Keratinocyte (primary cell): ENCODE results near the gene DNLZ. TPM values are rescaled to one million over a fixed set of nuclear protein-coding genes. Genes with fewer than 3 reads are reported as not detected.

Experiments used
- DNase-seq: peaks from one replicate; pipeline ENCODE4 v3.0.0-alpha.2; 2011; ENCODE audit warnings: low read depth, missing footprints, low spot score
- FAIRE-seq: peaks from 2 replicates; lab custom pipeline; 2011; peaks lifted over from hg19 to GRCh38; lab: Jason Lieb, UNC
- H2AFZ ChIP-seq: 2 replicates; pipeline ENCODE4 v1.6.0; 2012; ENCODE audit warnings: low read length, control low read depth, inconsistent platforms; ENCODE audit not compliant: control insufficient read depth
- H3K27ac ChIP-seq: 2 replicates; pipeline ENCODE4 v1.5.1; 2011; ENCODE audit warnings: low read length; ENCODE audit not compliant: control insufficient read depth, insufficient read depth
- H3K27me3 ChIP-seq: 3 replicates; pipeline ENCODE4 v1.6.0; 2011; ENCODE audit warnings: low read length; ENCODE audit not compliant: control insufficient read depth, insufficient read depth; ENCODE audit errors: extremely low read depth
- H3K36me3 ChIP-seq, 2 experiments: 2 replicates in 1 of 2; 3 replicates in 1 of 2; pipeline ENCODE4 v1.5.1; 2011; ENCODE audit warnings: low read length in 2 of 2, mild to moderate bottlenecking in 1 of 2; ENCODE audit not compliant: control insufficient read depth in 2 of 2, insufficient read depth in 2 of 2; ENCODE audit errors: extremely low read depth in 1 of 2
- H3K4me1 ChIP-seq: 3 replicates; pipeline ENCODE4 v1.5.1; 2011; ENCODE audit warnings: low read length; ENCODE audit not compliant: control insufficient read depth, insufficient read depth; ENCODE audit errors: extremely low read depth
- H3K4me2 ChIP-seq: 3 replicates; pipeline ENCODE4 v1.6.0; 2011; ENCODE audit warnings: low read depth, low read length; ENCODE audit not compliant: control insufficient read depth, insufficient read depth; ENCODE audit errors: extremely low read depth
- H3K4me3 ChIP-seq, 3 experiments: fragments of 200-600 bp in 1 of 3; sonication (generic) in 1 of 3; 2 replicates in 2 of 3; 3 replicates in 1 of 3; pipeline ENCODE4 v1.5.1; 2011 to 2016; ENCODE audit warnings: low read length in 3 of 3, mild to moderate bottlenecking in 3 of 3, control low read depth in 2 of 3, inconsistent platforms in 1 of 3, low read depth in 1 of 3, mixed read lengths in 1 of 3, mixed run types in 1 of 3, moderate library complexity in 1 of 3; ENCODE audit not compliant: control insufficient read depth in 2 of 3, insufficient read depth in 2 of 3; ENCODE audit errors: extremely low read depth in 1 of 3
- H3K79me2 ChIP-seq: 2 replicates; pipeline ENCODE4 v1.6.0; 2012; ENCODE audit warnings: low read length; ENCODE audit not compliant: control insufficient read depth, insufficient read depth
- H3K9ac ChIP-seq: 3 replicates; pipeline ENCODE4 v1.6.0; 2011; ENCODE audit warnings: low read length; ENCODE audit not compliant: control insufficient read depth, insufficient read depth; ENCODE audit errors: extremely low read depth
- H3K9me1 ChIP-seq: 3 replicates; pipeline ENCODE4 v1.6.0; 2011; ENCODE audit warnings: low read length; ENCODE audit not compliant: control insufficient read depth, insufficient read depth; ENCODE audit errors: extremely low read depth
- H3K9me3 ChIP-seq: 2 replicates; pipeline ENCODE4 v1.5.1; 2012; ENCODE audit warnings: low read depth, low read length; ENCODE audit not compliant: control insufficient read depth
- H4K20me1 ChIP-seq: 3 replicates; pipeline ENCODE4 v1.6.0; 2011; ENCODE audit warnings: low read length; ENCODE audit not compliant: control insufficient read depth, insufficient read depth; ENCODE audit errors: extremely low read depth
- EZH2 ChIP-seq: IDR thresholded peaks from one replicate; pipeline ENCODE4 v1.6.1; 2012; ENCODE audit warnings: inconsistent platforms, mild to moderate bottlenecking, low read length, moderate library complexity
- dilution Hi-C: fragments of 300-500 bp; cut with MboI; formaldehyde crosslinking; loops from one replicate; pipeline ENCODE4 v1.7.0; 2020; ENCODE audit warnings: low sequenced_read_pairs; ENCODE audit not compliant: extremely low pct_ligation_motif_present
- polyA plus RNA-seq, 5 experiments: library from polyadenylated mRNA; depleted of rRNA in 3 of 5; stranded (reverse) in 3 of 5; stranded (forward) in 1 of 5; unstranded in 1 of 5; fragments of >200 nt; gene quantifications; 1 replicate in 1 of 5; 2 replicates in 3 of 5; 3 replicates in 1 of 5; pipeline versions ENCODE4 v1.2.1 to v1.2.3, GENCODE V29; 2011 to 2012; ENCODE audit warnings: missing spikeins in 2 of 5, low read depth in 1 of 5, low replicate concordance in 1 of 5
- TF ChIP-seq, protein P1 (sequence below), 3 experiments: IDR thresholded peaks in 1 of 3; conservative IDR thresholded peaks in 1 of 3; optimal IDR thresholded peaks in 1 of 3; 2 replicates in 2 of 3; 3 replicates in 1 of 3; pipeline versions ENCODE3 to v1.5.1; 2011; ENCODE audit warnings: low read length in 3 of 3, mild to moderate bottlenecking in 3 of 3, moderate library complexity in 2 of 3, control low read depth in 1 of 3, inconsistent platforms in 1 of 3; ENCODE audit not compliant: insufficient read depth in 2 of 3; ENCODE audit errors: extremely low read depth in 1 of 3

DNLZ gene
- polyA plus RNA-seq, 1 donor (not counting 4 experiments of a cell fraction or from before 2014, with no cell fraction given) = 6.7 TPM

DNA sequence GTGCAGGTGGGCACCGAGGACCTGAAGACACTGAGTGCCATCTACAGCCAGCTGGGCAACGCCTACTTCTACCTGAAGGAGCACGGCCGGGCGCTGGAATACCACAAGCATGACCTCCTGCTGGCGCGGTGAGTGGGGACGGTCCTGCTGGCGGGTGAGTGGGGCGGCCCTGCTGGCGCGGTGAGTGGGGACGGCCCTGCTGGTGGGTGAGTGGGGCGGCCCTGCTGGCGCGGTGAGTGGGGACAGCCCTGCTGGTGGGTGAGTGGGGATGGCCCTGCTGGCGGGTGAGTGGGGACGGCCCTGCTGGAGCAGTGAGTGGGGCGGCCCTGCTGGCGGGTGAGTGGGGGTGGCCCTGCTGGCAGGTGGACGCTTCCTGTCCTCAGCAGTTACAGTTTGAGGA lies 29.0 kb downstream of the DNLZ start:
- DNase-seq (no peak), FAIRE-seq (no peak)
- H3K4me2 ChIP-seq = no peak overlapping the region
- no peak overlapping the region for H3K9ac ChIP-seq
- no peaks in the 10 kb centered on the region for H3K27me3 ChIP-seq
- no peaks in the 10 kb centered on the region for H3K4me1 ChIP-seq
- no peak for TF ChIP-seq EZH2
- TF ChIP-seq, protein P1, sequence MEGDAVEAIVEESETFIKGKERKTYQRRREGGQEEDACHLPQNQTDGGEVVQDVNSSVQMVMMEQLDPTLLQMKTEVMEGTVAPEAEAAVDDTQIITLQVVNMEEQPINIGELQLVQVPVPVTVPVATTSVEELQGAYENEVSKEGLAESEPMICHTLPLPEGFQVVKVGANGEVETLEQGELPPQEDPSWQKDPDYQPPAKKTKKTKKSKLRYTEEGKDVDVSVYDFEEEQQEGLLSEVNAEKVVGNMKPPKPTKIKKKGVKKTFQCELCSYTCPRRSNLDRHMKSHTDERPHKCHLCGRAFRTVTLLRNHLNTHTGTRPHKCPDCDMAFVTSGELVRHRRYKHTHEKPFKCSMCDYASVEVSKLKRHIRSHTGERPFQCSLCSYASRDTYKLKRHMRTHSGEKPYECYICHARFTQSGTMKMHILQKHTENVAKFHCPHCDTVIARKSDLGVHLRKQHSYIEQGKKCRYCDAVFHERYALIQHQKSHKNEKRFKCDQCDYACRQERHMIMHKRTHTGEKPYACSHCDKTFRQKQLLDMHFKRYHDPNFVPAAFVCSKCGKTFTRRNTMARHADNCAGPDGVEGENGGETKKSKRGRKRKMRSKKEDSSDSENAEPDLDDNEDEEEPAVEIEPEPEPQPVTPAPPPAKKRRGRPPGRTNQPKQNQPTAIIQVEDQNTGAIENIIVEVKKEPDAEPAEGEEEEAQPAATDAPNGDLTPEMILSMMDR (optimal IDR thresholded peaks at IDR 0.05 in 1 of 3, IDR thresholded peaks at IDR 0.05 in 1 of 3, conservative IDR thresholded peaks at IDR 0.05 in 1 of 3; ENCODE audit: extremely low read depth in 1 of 3, insufficient read depth in 2 of 3, low read length in 3 of 3) = no peak
- H3K79me2 ChIP-seq = no peaks in the 10 kb centered on the region
- no peaks in the 10 kb centered on the region for H4K20me1 ChIP-seq
- dilution Hi-C loops = no loop called here
- no peak overlapping the region for H3K27ac ChIP-seq
- no peaks in the 10 kb centered on the region for H3K9me3 ChIP-seq
- no peaks in the 10 kb centered on the region for H3K9me1 ChIP-seq
- no peak overlapping the region for H3K4me3 ChIP-seq
- peaks cover 0 to 3% of the 10 kb centered on the region in 2 experiments for H3K36me3 ChIP-seq
- H2AFZ ChIP-seq = no peak overlapping the region

DNA sequence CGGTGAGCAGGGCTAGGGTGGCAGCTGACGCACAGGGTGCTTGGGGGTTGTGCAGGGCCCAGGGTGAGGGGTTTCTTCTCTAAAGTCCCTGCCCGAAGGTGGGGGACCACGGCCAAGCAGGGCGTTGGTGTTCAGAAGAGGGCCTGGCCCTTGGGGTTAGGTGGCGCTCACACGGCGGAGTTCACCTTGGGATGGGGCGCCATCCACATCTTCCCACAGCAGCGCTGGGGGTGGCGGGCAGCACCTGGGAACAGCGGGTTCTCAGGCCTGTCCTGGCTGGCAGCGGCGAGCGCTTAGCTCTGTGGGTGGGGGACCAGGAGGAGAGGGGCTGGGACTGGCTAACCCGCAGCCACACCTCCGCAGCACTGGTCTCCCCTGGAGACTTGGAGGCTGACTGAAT lies 30.1 kb downstream of the DNLZ start:
- TF ChIP-seq, protein P1 (optimal IDR thresholded peaks at IDR 0.05 in 1 of 3, IDR thresholded peaks at IDR 0.05 in 1 of 3, conservative IDR thresholded peaks at IDR 0.05 in 1 of 3; ENCODE audit: extremely low read depth in 1 of 3, insufficient read depth in 2 of 3, low read length in 3 of 3) = no peak
- TF ChIP-seq EZH2 = no peak
- FAIRE-seq = no peak
- Histone ChIP-seq H3K36me3 (peaks cover 0 to 3% of the 10 kb centered on the region in 2 experiments), H3K9ac (no peak overlapping the region), H3K27me3 (no peaks in the 10 kb centered on the region), H3K4me1 (peaks cover 4% of the 10 kb centered on the region), H3K9me1 (no peaks in the 10 kb centered on the region), H3K79me2 (no peaks in the 10 kb centered on the region), H3K4me3 (no peak overlapping the region), H3K9me3 (no peaks in the 10 kb centered on the region), H3K4me2 (no peak overlapping the region), H3K27ac (no peak overlapping the region), H4K20me1 (no peaks in the 10 kb centered on the region), H2AFZ (no peak overlapping the region)
- DNase-seq = no peak
- dilution Hi-C loops = no loop called here
